Renal pelvis (tissue), 4 donors: ENCODE data around the gene LEMD1. TPM values are rescaled to one million over a fixed set of nuclear protein-coding genes. Genes with fewer than 3 reads are reported as not detected.

ENCODE experiments used
- DNase-seq: peaks from one replicate; pipeline ENCODE4 v3.0.0-alpha.2; 2013
- polyA plus RNA-seq, 3 donors: library from polyadenylated mRNA; unstranded; fragments of 120-200 nt; gene quantifications; one replicate each; pipeline ENCODE4 v1.2.1, GENCODE V29; 2013; ENCODE audit not compliant: insufficient read length in 3 of 3

The LEMD1 gene
- polyA plus RNA-seq, 3 donors: 4.1 to 4.8 (median 4.6) TPM

GRCh38 chr1:205355075-205355453 is 66.8 kb downstream of the LEMD1 start:
- DNase-seq: no peak

DNA sequence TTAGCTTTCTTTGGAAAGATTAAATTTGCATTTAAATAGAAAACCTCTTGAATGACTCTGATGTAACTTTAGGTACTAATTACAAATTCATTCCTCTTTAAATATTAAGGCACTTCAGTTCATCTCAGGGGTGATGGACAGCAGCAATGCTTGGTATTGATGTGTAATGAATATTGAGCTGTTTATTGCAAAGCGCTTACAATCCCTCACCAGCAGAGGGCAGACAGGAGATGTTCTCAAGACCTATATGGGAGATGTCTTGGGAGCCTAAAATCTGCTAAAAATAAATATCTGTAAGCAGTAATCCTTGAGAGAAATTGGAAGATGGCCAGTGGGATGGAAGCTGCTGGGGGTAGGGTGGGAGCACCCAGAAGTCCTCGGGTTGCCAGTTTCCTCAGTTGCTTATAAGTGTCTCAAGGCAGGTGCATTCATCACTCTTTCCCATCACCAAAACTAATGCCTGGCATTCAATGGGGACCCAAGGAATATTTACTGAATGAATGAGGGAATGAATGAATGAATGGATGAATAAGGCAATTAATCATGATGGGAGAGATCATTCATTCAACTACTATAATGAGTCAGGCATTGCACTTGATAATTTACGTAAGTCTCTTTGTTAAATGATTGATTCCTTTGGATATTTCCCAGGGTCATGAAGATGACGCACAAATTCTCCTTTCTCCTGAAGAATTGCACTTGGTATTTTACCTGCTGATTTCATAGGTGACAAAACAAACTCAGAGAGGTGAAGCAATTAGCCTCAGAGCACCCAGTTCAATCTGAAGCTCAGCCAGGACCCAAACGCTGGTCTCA is 67.4 kb downstream of the LEMD1 start:
- DNase-seq: peak; percentile 51

GRCh38 chr1:205353612-205354011 is 68.2 kb downstream of the LEMD1 start:
- no peak for DNase-seq

- no peak for DNase-seq
These were observed 68.7 kb downstream of the LEMD1 start for GRCh38 chr1:205353191-205353590.

GRCh38 chr1:205351984-205352713 is 69.7 kb downstream of the LEMD1 start:
- DNase-seq: no peak

GRCh38 chr1:205350691-205351141 is 71.1 kb downstream of the LEMD1 start:
- no peak for DNase-seq

DNA sequence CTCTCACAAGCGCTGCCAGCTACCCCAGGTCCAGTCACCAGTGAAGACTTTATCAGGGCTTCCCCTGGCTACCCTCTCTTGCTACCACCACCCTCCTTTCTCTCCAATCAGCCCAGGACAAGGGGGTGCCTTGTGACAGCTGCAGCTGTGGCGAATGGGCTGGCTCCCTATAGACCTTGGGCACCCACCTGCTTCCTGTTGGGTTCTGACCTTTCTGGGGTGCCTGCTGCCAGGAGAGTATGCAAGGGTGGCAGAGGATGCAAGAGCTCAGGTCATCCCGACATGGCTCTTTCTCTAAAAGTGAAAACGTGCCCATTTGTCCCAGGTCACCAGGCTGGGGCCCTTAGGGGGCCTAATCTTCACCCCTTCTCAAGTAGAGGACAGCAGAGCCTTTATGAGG is 71.7 kb downstream of the LEMD1 start:
- no peak for DNase-seq

- no peak for DNase-seq
These were observed 73.0 kb downstream of the LEMD1 start for GRCh38 chr1:205348554-205349487.

DNA sequence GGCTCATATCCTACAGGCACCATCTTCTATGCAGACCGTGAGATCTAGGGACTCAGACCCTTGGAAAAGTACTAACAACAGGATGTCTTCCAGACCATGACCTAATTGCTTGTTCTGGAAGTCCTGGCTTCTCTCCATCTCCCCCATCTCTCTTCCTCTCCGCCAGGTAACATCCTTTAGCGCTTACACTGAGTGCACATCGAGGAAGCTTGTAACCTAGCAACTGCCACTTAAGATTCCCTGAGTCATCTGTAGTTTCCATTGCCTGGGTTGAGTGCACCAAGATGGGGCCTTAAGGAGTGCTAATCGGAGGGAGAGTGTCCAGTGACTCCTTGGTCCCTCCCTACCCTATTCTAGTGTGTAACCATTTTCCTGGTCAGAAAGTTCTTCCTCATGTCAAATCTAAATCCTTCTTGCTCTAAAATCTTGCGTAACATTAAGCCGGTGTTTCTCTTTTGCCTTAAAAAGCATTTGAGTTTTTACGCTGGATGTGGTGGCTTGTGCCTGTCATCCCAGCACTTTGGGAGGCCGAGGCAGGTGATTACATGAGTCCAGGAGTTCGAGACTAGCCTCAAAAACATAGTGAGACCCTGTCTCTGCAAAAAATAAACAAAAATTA is 74.8 kb downstream of the LEMD1 start:
- DNase-seq: no peak

- no peak for DNase-seq
These were observed 76.1 kb downstream of the LEMD1 start for GRCh38 chr1:205345761-205346160.

DNA sequence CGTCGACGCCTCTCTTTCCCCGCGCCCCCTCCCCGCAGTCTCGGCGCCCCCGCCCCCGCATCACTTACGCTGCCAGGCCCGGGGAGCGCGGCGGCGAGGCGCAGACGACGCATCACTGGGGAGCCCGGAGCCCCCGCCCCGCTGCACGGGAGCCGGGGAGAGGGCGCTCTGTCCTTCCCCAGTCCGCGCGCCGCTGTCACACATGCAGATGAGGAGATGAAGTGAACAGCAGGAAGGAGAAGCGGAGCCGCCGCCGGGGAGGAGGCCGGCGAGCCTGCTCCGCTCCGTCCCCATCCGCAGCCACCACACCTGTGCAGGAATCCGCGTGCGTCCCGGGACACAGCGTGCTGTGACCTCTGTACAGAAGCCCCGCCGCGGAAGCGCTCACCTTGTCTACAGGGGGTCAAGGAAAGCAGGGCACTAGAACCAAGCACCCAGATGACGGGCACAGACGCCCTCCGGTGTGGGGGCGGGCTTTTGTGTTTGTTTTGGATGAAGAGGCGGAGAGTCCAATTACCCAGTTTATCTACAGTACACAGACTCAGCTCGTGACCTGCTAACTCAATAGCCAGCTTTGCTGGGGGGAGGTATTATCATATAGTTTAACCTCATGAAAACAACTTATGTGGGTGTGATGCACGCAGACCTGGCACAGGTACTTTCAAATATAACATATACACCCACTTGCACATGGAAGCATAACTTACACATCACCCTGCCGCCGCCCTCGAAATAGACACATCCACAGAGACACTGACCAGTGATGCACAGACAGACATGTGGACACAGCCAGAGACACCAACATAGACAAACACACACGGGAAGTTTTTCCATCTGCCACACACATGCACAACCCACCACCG is 77.6 kb downstream of the LEMD1 start:
- DNase-seq: no peak

GRCh38 chr1:205343431-205344065 is 78.3 kb downstream of the LEMD1 start:
- DNase-seq: no peak

GRCh38 chr1:205342986-205343385 is 78.9 kb downstream of the LEMD1 start:
- no peak for DNase-seq

GRCh38 chr1:205340676-205341075 is 81.2 kb downstream of the LEMD1 start:
- DNase-seq: no peak

GRCh38 chr1:205339717-205340116 is 82.1 kb downstream of the LEMD1 start:
- DNase-seq: no peak

GRCh38 chr1:205339197-205339702 is 82.6 kb downstream of the LEMD1 start:
- DNase-seq: no peak

DNA sequence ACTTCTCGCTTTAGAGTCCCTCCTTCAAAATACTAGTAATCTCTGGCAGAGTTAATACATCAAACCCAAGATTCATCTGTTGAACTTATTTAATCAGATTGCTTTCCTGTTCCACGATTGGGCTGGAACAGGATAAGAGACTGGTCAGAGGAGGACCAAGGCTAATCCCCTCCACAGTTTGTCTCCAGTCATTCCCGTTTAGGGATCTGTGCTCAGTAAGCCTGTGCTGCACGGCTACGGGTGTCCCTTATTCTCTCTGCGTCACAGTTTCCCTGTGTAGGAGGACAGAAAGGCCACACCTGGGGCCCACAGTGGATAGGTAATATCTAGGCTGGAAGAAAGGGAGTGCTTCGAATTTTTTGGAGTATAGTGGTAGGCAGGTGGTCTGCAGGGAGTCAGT is 83.8 kb downstream of the LEMD1 start:
- no peak for DNase-seq

- no peak for DNase-seq
These were observed 84.4 kb downstream of the LEMD1 start for GRCh38 chr1:205337481-205337880.

GRCh38 chr1:205335692-205336091 is 86.2 kb downstream of the LEMD1 start:
- peak; percentile 82 for DNase-seq
